A673 (cell line): ENCODE data around the gene PTK7. TPM values are rescaled to one million over a fixed set of nuclear protein-coding genes. Genes with fewer than 3 reads are reported as not detected.

Source experiments
- BruUV-seq: library from RNA; stranded (reverse); fragments of 400-500 nt; replicated peaks from 2 replicates; lab custom pipeline; 2021; lab: Mats Ljungman, UMichigan
- CTCF ChIA-PET: fragments of 300-600 bp; sonication (Branson Sonifier 250); formaldehyde crosslinking; loops from one replicate; lab custom pipeline; 2022; ENCODE audit warnings: antibody characterized with exemption; lab: Charles Lee
- POLR2A ChIA-PET: fragments of 300-600 bp; sonication (Branson Sonifier 250); formaldehyde crosslinking; loops from one replicate; lab custom pipeline; 2022; ENCODE audit warnings: antibody characterized with exemption; ENCODE audit not compliant: low non-redundant PET; lab: Charles Lee
- DNase-seq: peaks from one replicate; pipeline ENCODE4 v3.0.0-alpha.2; 2015; ENCODE audit warnings: low spot score
- H3K27ac ChIP-seq: fragments of 200-600 bp; sonication (generic); 2 replicates; pipeline ENCODE4 v1.5.1; 2016; ENCODE audit warnings: mixed run types, low read depth, mild to moderate bottlenecking, mixed read lengths, antibody characterized with exemption, low read length; ENCODE audit not compliant: poor library complexity, severe bottlenecking
- H3K27me3 ChIP-seq: fragments of 200-600 bp; sonication (generic); replicated peaks from 2 replicates; pipeline ENCODE4 v1.6.1; 2017; ENCODE audit warnings: mixed run types, low read depth, mild to moderate bottlenecking, mixed read lengths, antibody characterized with exemption, low read length; ENCODE audit not compliant: insufficient read depth, poor library complexity
- H3K36me3 ChIP-seq: fragments of 200-600 bp; sonication (generic); 2 replicates; pipeline ENCODE4 v1.6.1; 2016; ENCODE audit warnings: mixed run types, mild to moderate bottlenecking, mixed read lengths, antibody characterized with exemption, low read length; ENCODE audit not compliant: insufficient read depth, poor library complexity, severe bottlenecking
- H3K4me1 ChIP-seq: fragments of 200-600 bp; sonication (generic); 2 replicates; pipeline ENCODE4 v1.6.1; 2017; ENCODE audit warnings: mixed run types, mild to moderate bottlenecking, mixed read lengths, antibody characterized with exemption, low read length; ENCODE audit not compliant: insufficient read depth, poor library complexity, severe bottlenecking
- H3K4me3 ChIP-seq: fragments of 200-600 bp; sonication (generic); 2 replicates; pipeline ENCODE4 v1.5.1; 2016; ENCODE audit warnings: low read depth, mixed run types, mild to moderate bottlenecking, mixed read lengths, low read length; ENCODE audit not compliant: poor library complexity, severe bottlenecking
- H3K9me3 ChIP-seq: fragments of 200-600 bp; sonication (generic); 2 replicates; pipeline ENCODE4 v1.6.1; 2016; ENCODE audit warnings: mixed run types, low read depth, mild to moderate bottlenecking, mixed read lengths, antibody characterized with exemption, low read length; ENCODE audit not compliant: poor library complexity, severe bottlenecking
- EZH2 ChIP-seq: fragments of 200-600 bp; sonication (generic); IDR thresholded peaks from 2 replicates; pipeline ENCODE4 v1.6.1; 2017; ENCODE audit warnings: borderline replicate concordance, low read depth, mild to moderate bottlenecking, mixed read lengths, antibody characterized with exemption, low read length; ENCODE audit not compliant: poor library complexity, severe bottlenecking
- intact Hi-C: fragments of 100-400 bp; cut with micrococcal nuclease; formaldehyde crosslinking; loops from one replicate; pipeline ENCODE4 v1.10.0; 2022; ENCODE audit not compliant: unreplicated experiment
- total RNA-seq: library from RNA; stranded (reverse); gene quantifications from 2 replicates; pipeline ENCODE4 v1.2.3, GENCODE V29; 2021
- TF ChIP-seq, protein P1 (sequence below): fragments of 300-800, 200-600 bp; sonication (generic); conservative IDR thresholded peaks from 2 replicates; pipeline ENCODE4 v1.5.1; 2017; ENCODE audit warnings: low read depth, mild to moderate bottlenecking, antibody characterized with exemption, low read length, moderate library complexity, mixed read lengths

The PTK7 gene
- total RNA-seq, 1 experiment from 2014 or later = 84.5 TPM

DNA sequence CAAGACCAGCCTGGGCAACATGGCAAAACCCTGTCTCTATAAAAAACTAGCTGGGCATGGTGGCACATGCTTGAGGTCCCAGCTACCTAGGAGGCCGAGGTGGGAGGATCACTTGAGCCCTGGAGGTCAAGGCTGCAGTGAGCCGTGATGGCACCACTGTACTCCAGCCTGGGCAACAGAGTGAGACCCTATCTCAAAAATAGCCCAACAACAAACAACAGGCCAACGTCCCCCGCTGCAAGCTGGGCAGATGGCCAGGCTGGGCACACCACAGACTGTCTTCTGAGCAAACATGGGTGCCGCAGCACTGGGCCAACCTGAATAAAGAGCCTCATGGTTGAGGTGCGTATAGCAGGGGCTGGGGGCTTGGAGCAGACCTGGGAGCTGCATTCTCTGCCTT lies 48.4 kb downstream of the PTK7 start:
- Histone ChIP-seq H3K27me3 (no peaks in the 10 kb centered on the region), H3K9me3 (no peaks in the 10 kb centered on the region), H3K4me1 (peaks cover 12% of the 10 kb centered on the region), H3K4me3 (no peak overlapping the region), H3K36me3 (no peaks in the 10 kb centered on the region), H3K27ac (no peak overlapping the region)
- ChIA-PET POLR2A (interaction anchor here (0.6 kb wide), 3 partner anchors 63 to 352 kb away, joined by 3 to 6 read pairs (median 3); no protein-coding TSS in a partner anchor), CTCF (no interaction called here)
- no peak for DNase-seq
- intact Hi-C loops = no loop called here
- BruUV-seq = no TSS peak
- TF ChIP-seq EZH2 = no peak
- TF ChIP-seq, protein P1, sequence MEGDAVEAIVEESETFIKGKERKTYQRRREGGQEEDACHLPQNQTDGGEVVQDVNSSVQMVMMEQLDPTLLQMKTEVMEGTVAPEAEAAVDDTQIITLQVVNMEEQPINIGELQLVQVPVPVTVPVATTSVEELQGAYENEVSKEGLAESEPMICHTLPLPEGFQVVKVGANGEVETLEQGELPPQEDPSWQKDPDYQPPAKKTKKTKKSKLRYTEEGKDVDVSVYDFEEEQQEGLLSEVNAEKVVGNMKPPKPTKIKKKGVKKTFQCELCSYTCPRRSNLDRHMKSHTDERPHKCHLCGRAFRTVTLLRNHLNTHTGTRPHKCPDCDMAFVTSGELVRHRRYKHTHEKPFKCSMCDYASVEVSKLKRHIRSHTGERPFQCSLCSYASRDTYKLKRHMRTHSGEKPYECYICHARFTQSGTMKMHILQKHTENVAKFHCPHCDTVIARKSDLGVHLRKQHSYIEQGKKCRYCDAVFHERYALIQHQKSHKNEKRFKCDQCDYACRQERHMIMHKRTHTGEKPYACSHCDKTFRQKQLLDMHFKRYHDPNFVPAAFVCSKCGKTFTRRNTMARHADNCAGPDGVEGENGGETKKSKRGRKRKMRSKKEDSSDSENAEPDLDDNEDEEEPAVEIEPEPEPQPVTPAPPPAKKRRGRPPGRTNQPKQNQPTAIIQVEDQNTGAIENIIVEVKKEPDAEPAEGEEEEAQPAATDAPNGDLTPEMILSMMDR = no peak

DNA sequence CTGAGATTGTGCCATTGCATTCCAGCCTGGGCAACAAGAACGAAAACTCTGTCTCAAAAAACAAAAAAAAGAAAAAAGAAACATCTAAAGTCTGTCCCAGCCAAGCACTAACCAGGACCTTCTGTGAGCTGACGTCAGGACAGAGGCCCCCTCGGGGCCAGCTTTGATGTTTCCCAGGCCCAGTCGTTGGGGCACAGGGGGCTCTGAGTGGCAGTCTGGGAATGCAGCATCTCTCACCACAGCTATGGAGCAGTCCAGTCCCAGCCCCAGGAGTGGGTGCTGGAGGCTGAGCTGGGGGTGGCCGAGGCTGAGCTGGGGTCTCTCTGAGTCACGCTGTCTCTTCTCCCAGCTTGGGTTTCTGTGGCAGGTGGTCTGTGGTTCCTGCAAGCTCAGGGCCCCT lies 49.0 kb downstream of the PTK7 start:
- ChIA-PET POLR2A (interaction anchor here (0.6 kb wide), 3 partner anchors 64 to 352 kb away, joined by 3 to 6 read pairs (median 3); no protein-coding TSS in a partner anchor), CTCF (no interaction called here)
- no peak overlapping the region for H3K4me3 ChIP-seq
- peaks cover 12% of the 10 kb centered on the region for H3K4me1 ChIP-seq
- no peak for TF ChIP-seq EZH2
- TF ChIP-seq, protein P1 = no peak
- no peaks in the 10 kb centered on the region for H3K36me3 ChIP-seq
- BruUV-seq = no TSS peak
- intact Hi-C loops = no loop called here
- H3K27ac ChIP-seq = peak overlapping the region; percentile 32
- H3K27me3 ChIP-seq = no peaks in the 10 kb centered on the region
- DNase-seq = no peak
- no peaks in the 10 kb centered on the region for H3K9me3 ChIP-seq

DNA sequence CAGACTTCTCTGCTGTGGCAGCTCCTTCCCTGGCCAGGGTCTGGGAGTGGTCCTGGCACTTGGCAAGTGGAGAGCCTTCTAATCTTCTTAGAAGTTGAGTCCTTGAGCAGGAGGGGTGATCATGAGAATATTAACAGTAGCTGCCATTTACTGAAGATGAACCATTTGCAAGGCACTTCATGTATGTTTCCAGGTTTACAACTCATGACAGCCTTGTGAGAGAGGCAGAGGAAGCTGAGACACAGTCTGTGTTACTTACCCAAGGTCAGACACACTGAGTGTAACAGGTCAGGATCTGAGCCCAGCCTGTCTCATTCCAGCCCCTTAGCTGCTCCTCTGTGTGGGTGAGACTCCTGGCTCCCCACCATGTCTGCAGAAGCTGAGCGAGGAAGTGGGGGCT lies 49.4 kb downstream of the PTK7 start:
- H3K9me3 ChIP-seq = no peaks in the 10 kb centered on the region
- no peaks in the 10 kb centered on the region for H3K36me3 ChIP-seq
- no TSS peak for BruUV-seq
- ChIA-PET POLR2A (no interaction called here), CTCF (no interaction called here)
- TF ChIP-seq, protein P1 = no peak
- TF ChIP-seq EZH2 = no peak
- intact Hi-C loops = no loop called here
- H3K4me1 ChIP-seq = peaks cover 10% of the 10 kb centered on the region
- no peak overlapping the region for H3K4me3 ChIP-seq
- DNase-seq = no peak
- H3K27me3 ChIP-seq = no peaks in the 10 kb centered on the region
- H3K27ac ChIP-seq = peak overlapping the region; percentile 32
